A549 (cell line): ENCODE measurements around the gene GPR89A.
"Not testable (repeated sequence)": the region's sequence is repeated elsewhere in the genome, so short reads cannot be mapped to it uniquely, and the experiment has no call there.

Source experiments
- CEBPB ChIP-seq, 2 experiments: fragments of >200 bp in 1 of 2; sonication (Bioruptor Twin) in 1 of 2; formaldehyde crosslinking in 1 of 2; IDR thresholded peaks; 2 replicates each; pipeline ENCODE4 v1.6.1; 2012 to 2016
- MAX ChIP-seq: IDR thresholded peaks from 2 replicates; pipeline ENCODE4 v1.6.1; 2012
- REST ChIP-seq: fragments of 200-600 bp; sonication (generic); IDR thresholded peaks from 2 replicates; pipeline ENCODE4 v1.6.1; 2016; ENCODE audit warnings: antibody characterized with exemption, mild to moderate bottlenecking, moderate library complexity
- USF2 ChIP-seq: fragments of 450-650 bp; IDR thresholded peaks from 2 replicates; pipeline ENCODE4 v1.6.1; 2014; ENCODE audit warnings: antibody characterized with exemption

- TF ChIP-seq CEBPB (IDR thresholded peaks at IDR 0.05); USF2; REST; MAX: not testable (repeated sequence)
These were observed 110.7 kb downstream of the GPR89A start for GRCh38 chr1:145718465-145718864.
